WI38 (cell line): ENCODE data around the gene KRT77.

Experiments
- H3K4me3 ChIP-seq: 2 replicates; pipeline ENCODE4 v1.5.1; 2011; ENCODE audit warnings: low read depth, mild to moderate bottlenecking, control low read depth, low read length
- CTCF ChIP-seq: IDR thresholded peaks from 2 replicates; pipeline ENCODE4 v1.5.1; 2012; ENCODE audit warnings: low read depth, mild to moderate bottlenecking, control low read depth, low read length

KRT77 gene

GRCh38 chr12:52724384-52724783, 21.1 kb upstream of the KRT77 start:
- H3K4me3 ChIP-seq = no peak overlapping the region
- no peak for TF ChIP-seq CTCF

- TF ChIP-seq CTCF = no peak
- no peak overlapping the region for H3K4me3 ChIP-seq
Observed at GRCh38 chr12:52722680-52723079, 19.4 kb upstream of the KRT77 start.

DNA sequence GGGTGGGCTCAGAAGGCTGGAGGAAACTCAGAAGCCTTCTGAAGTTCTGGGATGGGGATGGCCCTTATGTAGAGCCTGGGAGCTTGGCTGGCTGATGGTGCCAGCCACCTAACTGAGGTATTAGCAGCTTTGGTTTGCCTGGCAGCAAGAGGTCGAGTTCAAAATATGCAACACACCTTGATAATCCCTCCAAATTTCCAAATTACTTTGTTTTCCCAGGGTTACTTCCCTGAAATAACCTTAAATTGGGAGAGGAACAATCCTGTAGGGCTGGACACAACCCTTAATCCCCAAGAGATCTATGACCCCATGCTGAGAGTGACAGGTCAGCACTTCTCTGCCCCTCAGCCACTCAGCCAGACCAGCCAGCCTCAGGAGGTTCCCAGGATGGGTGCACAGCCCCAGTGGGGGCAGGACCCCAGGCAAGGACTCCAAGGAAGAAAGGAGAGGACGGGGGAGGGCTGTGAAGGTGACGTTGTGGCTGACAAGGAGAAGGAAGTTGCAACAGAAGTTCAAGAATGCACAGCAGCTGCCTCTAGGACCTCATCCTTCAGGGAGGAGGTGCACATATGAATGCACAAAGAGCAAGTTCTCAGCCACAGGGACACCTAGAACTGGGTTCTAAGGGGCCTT, 18.6 kb upstream of the KRT77 start:
- no peak for TF ChIP-seq CTCF
- H3K4me3 ChIP-seq = no peak overlapping the region

- H3K4me3 ChIP-seq = no peak overlapping the region
- no peak for TF ChIP-seq CTCF
Observed at GRCh38 chr12:52720365-52720886, 17.1 kb upstream of the KRT77 start.

DNA sequence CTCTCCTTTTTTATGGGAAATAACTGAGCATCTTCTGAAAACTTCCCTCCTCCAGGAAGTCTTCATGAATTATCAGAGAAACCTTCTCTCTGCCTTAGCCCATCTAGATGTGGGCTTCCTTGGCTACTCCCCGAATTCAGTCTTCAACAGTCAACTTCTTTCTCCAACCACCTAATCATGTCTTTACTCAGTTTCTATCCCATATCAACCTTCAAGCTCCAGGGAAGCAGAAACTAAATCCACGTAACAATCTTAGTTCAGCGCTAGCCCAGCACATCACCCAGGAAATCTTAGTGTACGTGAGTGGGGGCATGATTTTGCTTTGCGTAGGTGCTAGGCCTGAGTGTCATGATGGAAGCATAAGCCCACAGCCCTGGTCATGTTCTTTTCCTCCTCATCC, 12.7 kb upstream of the KRT77 start:
- no peak for TF ChIP-seq CTCF
- H3K4me3 ChIP-seq = no peak overlapping the region

- TF ChIP-seq CTCF = no peak
- H3K4me3 ChIP-seq = no peak overlapping the region
Observed at GRCh38 chr12:52715416-52715815, 12.1 kb upstream of the KRT77 start.

DNA sequence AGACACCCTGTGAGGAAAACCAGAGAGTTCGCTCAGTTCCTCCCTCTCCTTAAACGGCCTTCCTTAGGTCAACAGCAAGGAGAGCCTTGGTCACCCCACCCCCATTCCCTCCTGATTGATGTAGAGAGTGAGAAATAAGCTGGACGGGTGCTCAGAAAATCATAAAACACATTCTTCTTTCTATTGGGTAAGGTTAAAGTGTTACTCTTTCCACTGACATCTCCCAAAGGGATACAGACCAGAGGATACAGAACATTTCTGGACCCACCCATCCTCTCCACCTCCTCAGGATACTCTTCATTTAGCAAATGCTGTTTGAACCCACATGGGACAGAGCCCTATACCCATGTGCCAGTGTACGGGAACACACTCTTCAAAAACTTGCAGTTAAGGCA, 11.6 kb upstream of the KRT77 start:
- H3K4me3 ChIP-seq = no peak overlapping the region
- TF ChIP-seq CTCF = no peak
